Testis (tissue), 2 donors: ENCODE measurements around the gene DPH2.

ENCODE experiments used
- CTCF ChIP-seq, 3 experiments: fragments of 450-650 bp in 2 of 3; fragments of 200-600 bp in 1 of 3; sonication (generic) in 1 of 3; IDR thresholded peaks; one replicate each; pipeline ENCODE4 v1.5.1; 2016 to 2019; ENCODE audit warnings: antibody characterized with exemption in 3 of 3, mild to moderate bottlenecking in 2 of 3, moderate library complexity in 1 of 3
- POLR2A ChIP-seq: fragments of 450-650 bp; IDR thresholded peaks from one replicate; pipeline ENCODE4 v1.6.1; 2017; ENCODE audit warnings: antibody characterized with exemption, mild to moderate bottlenecking, moderate library complexity

DNA sequence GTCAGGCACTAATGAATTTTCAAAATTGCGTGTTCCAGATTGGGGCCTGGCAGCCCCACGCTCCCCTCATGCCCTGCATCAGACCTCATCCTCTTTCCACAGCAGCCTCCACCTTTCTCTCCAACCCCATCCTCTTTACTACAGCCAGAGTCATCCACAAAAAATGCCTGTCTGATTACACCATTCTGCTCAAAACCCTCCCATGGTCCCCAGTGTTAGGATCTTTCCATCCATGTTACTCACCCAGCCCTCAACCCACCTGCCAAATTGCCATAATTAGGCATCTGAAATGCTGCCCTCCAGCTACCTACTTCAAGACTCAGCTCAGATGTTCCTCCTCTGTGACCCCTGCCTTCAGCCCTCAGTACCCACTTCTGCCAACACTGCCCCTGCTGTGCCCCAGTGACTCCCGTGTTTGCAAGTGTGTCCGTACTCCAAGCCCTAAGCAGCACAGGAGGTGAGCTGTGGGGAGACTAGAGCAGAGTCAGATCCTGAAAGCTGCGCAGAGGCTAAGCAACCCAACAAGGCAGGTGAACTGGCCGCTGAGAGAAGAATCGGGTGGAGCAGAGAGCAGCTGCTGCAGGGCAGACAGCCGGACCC is 36.9 kb upstream of the DPH2 start:
- no peak for TF ChIP-seq CTCF (IDR thresholded peaks at IDR 0.05)
- no peak for TF ChIP-seq POLR2A
